Activated CD8-positive, alpha-beta T cell treated with anti-CD3 and anti-CD28 coated beads for 36 hours (primary cell): ENCODE measurements around the gene TCFL5. TPM values are rescaled to one million over a fixed set of nuclear protein-coding genes. Genes with fewer than 3 reads are reported as not detected.

ENCODE experiments used
- ATAC-seq: fragments of 200-7000 bp; cut with Tn5 transposase; one replicate; pipeline ENCODE4 v1.10.0; 2021; ENCODE audit warnings: mild to moderate bottlenecking, moderate library complexity
- CTCF ChIA-PET: fragments of 350-600 bp; sonication (Branson Sonifier 250); formaldehyde crosslinking; loops from one replicate; lab custom pipeline; 2021; ENCODE audit warnings: antibody characterized with exemption; lab: Charles Lee
- POLR2A ChIA-PET: fragments of 350-600 bp; sonication (Branson Sonifier 250); formaldehyde crosslinking; loops from one replicate; lab custom pipeline; 2021; ENCODE audit warnings: antibody characterized with exemption; lab: Charles Lee
- DNase-seq: peaks from one replicate; pipeline ENCODE4 v3.0.0-alpha.2; 2020
- H3K27ac Mint-ChIP-seq: one replicate; pipeline ENCODE4 v1.8.0; 2021; ENCODE audit warnings: mild to moderate bottlenecking, mixed read lengths
- H3K27me3 Mint-ChIP-seq: one replicate; pipeline ENCODE4 v1.8.0; 2021; ENCODE audit warnings: mixed read lengths
- H3K36me3 Mint-ChIP-seq: one replicate; pipeline ENCODE4 v1.8.0; 2021; ENCODE audit warnings: low read depth, mixed read lengths
- H3K4me1 Mint-ChIP-seq: one replicate; pipeline ENCODE4 v1.8.0; 2021; ENCODE audit warnings: low read depth, mixed read lengths
- H3K4me3 Mint-ChIP-seq: one replicate; pipeline ENCODE4 v1.8.0; 2021; ENCODE audit warnings: mild to moderate bottlenecking, moderate library complexity, mixed read lengths
- H3K9me3 Mint-ChIP-seq: one replicate; pipeline ENCODE4 v1.8.0; 2021; ENCODE audit warnings: mixed read lengths
- intact Hi-C: fragments of 100-400 bp; cut with micrococcal nuclease; formaldehyde crosslinking; loops from one replicate; pipeline ENCODE4 v1.10.0; 2022
- total RNA-seq, 2 experiments: library from RNA; stranded (reverse); gene quantifications; one replicate each; pipeline ENCODE4 v1.2.3, GENCODE V29; 2021
- TF ChIP-seq, protein P1 (sequence below): fragments of 200-600 bp; IDR thresholded peaks from one replicate; pipeline ENCODE4 v1.8.0; 2022; ENCODE audit warnings: antibody characterized with exemption, mild to moderate bottlenecking

The TCFL5 gene
- total RNA-seq, 2 experiments from 2014 or later: 7.5 to 7.6 TPM

- no peaks in the 10 kb centered on the region for H3K9me3 Mint-ChIP-seq
- no peak overlapping the region for H3K4me3 Mint-ChIP-seq
- ChIA-PET CTCF (interaction anchor here (3.2 kb wide), 1 partner anchor 12 kb away, joined by 19 read pairs; no protein-coding TSS in a partner anchor), POLR2A (interaction anchor here (0.6 kb wide), 1 partner anchor 50 kb away, joined by 4 read pairs; no protein-coding TSS in a partner anchor)
- DNase-seq: no peak
- no peak for ATAC-seq
- no peak overlapping the region for H3K27ac Mint-ChIP-seq
- peaks cover 44% of the 10 kb centered on the region for H3K4me1 Mint-ChIP-seq
- no peaks in the 10 kb centered on the region for H3K27me3 Mint-ChIP-seq
- peaks cover 47% of the 10 kb centered on the region for H3K36me3 Mint-ChIP-seq
- intact Hi-C loops: no loop called here
- TF ChIP-seq, protein P1, sequence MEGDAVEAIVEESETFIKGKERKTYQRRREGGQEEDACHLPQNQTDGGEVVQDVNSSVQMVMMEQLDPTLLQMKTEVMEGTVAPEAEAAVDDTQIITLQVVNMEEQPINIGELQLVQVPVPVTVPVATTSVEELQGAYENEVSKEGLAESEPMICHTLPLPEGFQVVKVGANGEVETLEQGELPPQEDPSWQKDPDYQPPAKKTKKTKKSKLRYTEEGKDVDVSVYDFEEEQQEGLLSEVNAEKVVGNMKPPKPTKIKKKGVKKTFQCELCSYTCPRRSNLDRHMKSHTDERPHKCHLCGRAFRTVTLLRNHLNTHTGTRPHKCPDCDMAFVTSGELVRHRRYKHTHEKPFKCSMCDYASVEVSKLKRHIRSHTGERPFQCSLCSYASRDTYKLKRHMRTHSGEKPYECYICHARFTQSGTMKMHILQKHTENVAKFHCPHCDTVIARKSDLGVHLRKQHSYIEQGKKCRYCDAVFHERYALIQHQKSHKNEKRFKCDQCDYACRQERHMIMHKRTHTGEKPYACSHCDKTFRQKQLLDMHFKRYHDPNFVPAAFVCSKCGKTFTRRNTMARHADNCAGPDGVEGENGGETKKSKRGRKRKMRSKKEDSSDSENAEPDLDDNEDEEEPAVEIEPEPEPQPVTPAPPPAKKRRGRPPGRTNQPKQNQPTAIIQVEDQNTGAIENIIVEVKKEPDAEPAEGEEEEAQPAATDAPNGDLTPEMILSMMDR: no peak
Measured at GRCh38 chr20:62896526-62896925, 34.9 kb upstream of the TCFL5 start.

DNA sequence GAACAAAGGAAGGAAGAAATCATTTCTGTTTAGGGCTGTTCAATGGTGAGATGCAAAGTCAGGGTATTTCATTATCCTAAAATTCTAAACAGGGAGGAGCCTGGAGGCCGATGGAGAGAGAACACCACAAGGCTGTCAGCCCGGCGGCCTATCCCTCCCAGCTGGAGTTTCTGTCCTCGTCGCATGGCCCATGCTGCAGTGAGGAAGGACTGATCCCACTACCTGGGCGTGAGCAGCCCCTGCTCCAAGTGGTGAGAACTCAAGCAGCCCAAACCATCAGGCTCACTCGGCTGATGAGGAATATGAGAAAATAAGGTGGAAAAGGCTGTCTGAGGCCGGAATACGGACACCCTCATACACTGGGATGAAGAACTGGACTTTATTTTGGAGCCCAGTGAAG lies 33.9 kb upstream of the TCFL5 start:
- H3K36me3 Mint-ChIP-seq: peaks cover 51% of the 10 kb centered on the region
- peaks cover 45% of the 10 kb centered on the region for H3K4me1 Mint-ChIP-seq
- H3K27me3 Mint-ChIP-seq: no peaks in the 10 kb centered on the region
- ATAC-seq (no peak), DNase-seq (no peak)
- TF ChIP-seq, protein P1: no peak
- H3K4me3 Mint-ChIP-seq: no peak overlapping the region
- POLR2A ChIA-PET: no interaction called here
- intact Hi-C loops: no loop called here
- H3K27ac Mint-ChIP-seq: no peak overlapping the region
- CTCF ChIA-PET: interaction anchor here (3.6 kb wide), 1 partner anchor 12 kb away, joined by 16 read pairs; no protein-coding TSS in a partner anchor
- no peaks in the 10 kb centered on the region for H3K9me3 Mint-ChIP-seq

DNA sequence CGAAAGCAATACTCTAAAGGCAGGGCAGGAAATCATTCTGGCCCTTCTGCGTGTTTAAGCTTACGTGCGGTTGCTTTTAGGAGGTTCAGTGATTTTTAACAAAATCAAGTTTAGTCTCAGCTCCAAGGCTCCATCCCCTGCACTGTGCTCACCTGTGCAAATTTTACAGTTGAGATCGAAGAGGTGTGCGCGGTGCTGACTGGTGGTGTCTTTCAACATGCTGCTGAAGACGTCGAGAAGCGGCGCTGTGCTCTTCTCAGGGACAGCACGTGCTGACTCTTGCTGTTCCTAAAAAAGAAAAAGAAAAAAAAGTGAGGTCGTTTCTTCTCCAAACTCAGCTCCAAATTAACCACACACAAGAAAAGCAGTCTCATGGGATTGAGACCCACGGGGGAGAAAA lies 32.6 kb upstream of the TCFL5 start:
- peaks cover 32% of the 10 kb centered on the region for H3K4me1 Mint-ChIP-seq
- H3K4me3 Mint-ChIP-seq: no peak overlapping the region
- ChIA-PET POLR2A (interaction anchor here (1.0 to 1.9 kb wide), 3 partner anchors 10 to 65 kb away, joined by 3 to 7 read pairs (median 4); no protein-coding TSS in a partner anchor), CTCF (interaction anchor here (0.9 to 3.6 kb wide), 4 partner anchors 13 to 65 kb away, joined by 3 to 16 read pairs (median 3); no protein-coding TSS in a partner anchor)
- H3K27ac Mint-ChIP-seq: no peak overlapping the region
- TF ChIP-seq, protein P1: no peak
- ATAC-seq (no peak), DNase-seq (no peak)
- peaks cover 59% of the 10 kb centered on the region for H3K36me3 Mint-ChIP-seq
- H3K27me3 Mint-ChIP-seq: no peaks in the 10 kb centered on the region
- intact Hi-C loops: no loop called here
- no peaks in the 10 kb centered on the region for H3K9me3 Mint-ChIP-seq

DNA sequence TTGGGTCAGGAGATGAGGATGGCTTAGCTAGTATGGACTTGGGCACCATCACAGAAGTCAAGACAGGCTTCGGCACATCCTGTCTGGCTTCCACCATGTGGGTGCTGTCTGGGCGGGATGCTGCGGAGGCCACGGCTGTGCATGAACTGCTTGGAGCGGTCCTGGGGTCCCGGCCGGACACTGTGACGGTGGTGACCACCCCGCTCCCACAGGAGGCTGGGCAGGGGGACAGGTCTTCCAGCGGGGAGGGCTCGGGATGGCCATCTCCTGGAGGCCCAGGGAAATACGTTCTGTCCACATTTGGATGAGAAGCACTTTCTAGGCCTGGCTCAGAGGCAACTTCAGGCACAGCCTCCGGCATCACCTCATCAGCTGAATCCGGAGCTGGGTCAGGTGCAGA lies 32.1 kb upstream of the TCFL5 start:
- Mint-ChIP-seq H3K4me3 (no peak overlapping the region), H3K4me1 (peaks cover 27% of the 10 kb centered on the region), H3K27me3 (no peaks in the 10 kb centered on the region), H3K27ac (peak overlapping the region; percentile 25), H3K9me3 (no peaks in the 10 kb centered on the region), H3K36me3 (peaks cover 60% of the 10 kb centered on the region)
- TF ChIP-seq, protein P1: no peak
- POLR2A ChIA-PET: interaction anchor here (1.0 to 1.9 kb wide), 4 partner anchors 10 to 65 kb away, joined by 3 to 7 read pairs (median 4); partner anchors contain the start of gene GID8
- ATAC-seq: no peak
- intact Hi-C loops: no loop called here
- CTCF ChIA-PET: interaction anchor here (0.9 to 3.6 kb wide), 4 partner anchors 14 to 71 kb away, joined by 3 to 16 read pairs (median 4); no protein-coding TSS in a partner anchor
- no peak for DNase-seq
